ENCODE results near the gene CDK14.

The CDK14 gene

DNA sequence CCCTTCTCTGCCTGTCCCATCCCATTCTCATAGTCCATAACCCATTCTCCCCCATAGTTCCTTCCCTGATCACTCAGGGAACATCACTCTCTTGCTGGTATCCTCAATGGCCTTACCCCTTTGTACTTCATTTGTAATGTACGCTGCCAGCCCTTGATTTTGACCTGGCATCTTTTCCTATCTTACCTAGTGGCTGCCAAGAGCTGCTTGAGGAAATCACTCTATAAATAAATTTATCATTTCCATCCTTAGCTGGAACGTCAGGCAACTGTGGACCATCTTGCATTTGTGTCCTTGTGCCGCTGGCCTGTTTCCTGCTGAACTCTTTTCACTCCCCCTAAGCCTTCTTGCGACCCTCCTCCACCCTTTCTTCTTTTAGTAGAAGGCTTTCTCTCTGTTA, 14.0 kb downstream of the CDK14 start:
- no peaks in the 10 kb centered on the region for H3K9me3 ChIP-seq (ENCODE audit: control insufficient read depth, low read length)
- H3K4me3 ChIP-seq (ENCODE audit: insufficient read depth, low read depth, low read length, poor library complexity, severe bottlenecking), result no peak overlapping the region
- no peaks in the 10 kb centered on the region for H3K27me3 ChIP-seq (replicated peaks; ENCODE audit: control insufficient read depth, insufficient read depth, low read length, poor library complexity, severe bottlenecking)
- no peak for DNase-seq
- no peaks in the 10 kb centered on the region for H3K36me3 ChIP-seq (ENCODE audit: control insufficient read depth, insufficient read depth, low read length)
- H3K27ac ChIP-seq (ENCODE audit: insufficient read depth, low read length, poor library complexity, severe bottlenecking), result no peak overlapping the region
- H3K4me1 ChIP-seq (ENCODE audit: control insufficient read depth, insufficient read depth, low read length, poor library complexity, severe bottlenecking), result no peaks in the 10 kb centered on the region

DNA sequence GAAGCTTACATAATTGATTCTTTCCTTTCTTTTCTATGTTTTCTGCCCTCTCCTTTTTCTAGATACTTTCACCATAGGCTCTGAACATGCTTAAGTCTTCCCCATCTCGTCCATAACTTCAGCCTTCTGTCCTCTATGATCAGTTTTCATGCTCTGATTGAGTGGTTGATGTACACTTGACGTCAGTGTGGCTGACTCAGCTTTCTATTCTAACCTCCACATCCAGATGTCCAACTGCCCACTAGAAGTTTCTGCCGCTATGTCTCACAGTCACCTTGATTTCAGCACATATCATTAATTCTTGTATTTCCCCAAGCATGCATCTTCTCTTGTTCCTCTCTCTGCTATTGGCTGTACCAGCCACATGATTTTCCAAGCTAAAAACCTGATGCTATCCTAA, 15.0 kb downstream of the CDK14 start:
- Histone ChIP-seq H3K36me3 (ENCODE audit: control insufficient read depth, insufficient read depth, low read length) (no peaks in the 10 kb centered on the region), H3K9me3 (ENCODE audit: control insufficient read depth, low read length) (no peaks in the 10 kb centered on the region), H3K27ac (ENCODE audit: insufficient read depth, low read length, poor library complexity, severe bottlenecking) (no peak overlapping the region), H3K4me1 (ENCODE audit: control insufficient read depth, insufficient read depth, low read length, poor library complexity, severe bottlenecking) (no peaks in the 10 kb centered on the region), H3K4me3 (ENCODE audit: insufficient read depth, low read depth, low read length, poor library complexity, severe bottlenecking) (no peak overlapping the region), H3K27me3 (replicated peaks; ENCODE audit: control insufficient read depth, insufficient read depth, low read length, poor library complexity, severe bottlenecking) (no peaks in the 10 kb centered on the region)
- no peak for DNase-seq

DNA sequence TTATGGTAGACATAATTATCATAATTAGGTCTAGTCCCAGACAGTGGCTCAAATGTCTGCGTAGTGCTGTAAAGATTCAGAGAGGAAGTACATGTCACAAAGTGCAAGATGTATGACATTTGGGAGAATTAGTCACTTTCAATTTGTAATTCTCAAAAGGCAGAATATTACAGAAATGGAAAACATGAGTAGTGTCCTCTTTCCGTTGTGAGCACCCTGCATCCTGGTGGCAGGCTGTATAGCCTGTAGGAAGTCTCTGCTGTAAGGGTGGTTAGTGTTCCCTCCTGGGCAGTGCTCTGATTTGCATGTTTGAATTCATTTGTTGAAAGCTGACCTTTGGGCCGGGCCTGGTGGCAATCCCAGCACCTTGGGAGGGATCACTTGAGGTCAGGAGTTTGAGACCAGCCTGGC, 17.0 kb downstream of the CDK14 start:
- H3K4me3 ChIP-seq (ENCODE audit: insufficient read depth, low read depth, low read length, poor library complexity, severe bottlenecking), result no peak overlapping the region

DNA sequence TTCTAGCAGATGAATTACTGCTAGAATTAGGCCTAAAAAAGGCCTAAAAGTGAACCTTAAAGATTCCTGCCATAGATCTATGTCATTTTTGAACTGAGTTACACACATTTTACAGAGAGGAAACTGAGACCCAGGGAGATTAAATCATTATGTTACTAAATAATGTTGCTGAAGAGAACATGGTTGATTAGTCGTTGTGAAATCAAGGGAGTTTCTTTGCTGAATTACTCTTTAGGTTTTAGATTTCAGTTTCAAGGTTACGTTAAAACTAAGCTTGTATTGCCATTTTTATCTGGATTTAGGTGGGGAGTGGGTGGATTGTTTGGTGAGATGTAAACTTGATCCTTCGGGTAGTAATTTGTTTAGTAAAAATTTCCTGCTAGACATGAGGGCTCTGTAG, 21.3 kb downstream of the CDK14 start:
- Histone ChIP-seq H3K27ac (ENCODE audit: insufficient read depth, low read length, poor library complexity, severe bottlenecking) (no peak overlapping the region), H3K36me3 (ENCODE audit: control insufficient read depth, insufficient read depth, low read length) (no peaks in the 10 kb centered on the region), H3K9me3 (ENCODE audit: control insufficient read depth, low read length) (no peaks in the 10 kb centered on the region), H3K4me1 (ENCODE audit: control insufficient read depth, insufficient read depth, low read length, poor library complexity, severe bottlenecking) (no peaks in the 10 kb centered on the region), H3K4me3 (ENCODE audit: insufficient read depth, low read depth, low read length, poor library complexity, severe bottlenecking) (no peak overlapping the region), H3K27me3 (replicated peaks; ENCODE audit: control insufficient read depth, insufficient read depth, low read length, poor library complexity, severe bottlenecking) (no peaks in the 10 kb centered on the region)
- DNase-seq, result no peak

More for the DNA sequence above, 17.0 kb downstream of the CDK14 start:
- H3K9me3 ChIP-seq (ENCODE audit: control insufficient read depth, low read length), result no peaks in the 10 kb centered on the region
- no peaks in the 10 kb centered on the region for H3K27me3 ChIP-seq (replicated peaks; ENCODE audit: control insufficient read depth, insufficient read depth, low read length, poor library complexity, severe bottlenecking)
- no peaks in the 10 kb centered on the region for H3K4me1 ChIP-seq (ENCODE audit: control insufficient read depth, insufficient read depth, low read length, poor library complexity, severe bottlenecking)
- no peaks in the 10 kb centered on the region for H3K36me3 ChIP-seq (ENCODE audit: control insufficient read depth, insufficient read depth, low read length)
- no peak for DNase-seq
- H3K27ac ChIP-seq (ENCODE audit: insufficient read depth, low read length, poor library complexity, severe bottlenecking), result no peak overlapping the region

DNA sequence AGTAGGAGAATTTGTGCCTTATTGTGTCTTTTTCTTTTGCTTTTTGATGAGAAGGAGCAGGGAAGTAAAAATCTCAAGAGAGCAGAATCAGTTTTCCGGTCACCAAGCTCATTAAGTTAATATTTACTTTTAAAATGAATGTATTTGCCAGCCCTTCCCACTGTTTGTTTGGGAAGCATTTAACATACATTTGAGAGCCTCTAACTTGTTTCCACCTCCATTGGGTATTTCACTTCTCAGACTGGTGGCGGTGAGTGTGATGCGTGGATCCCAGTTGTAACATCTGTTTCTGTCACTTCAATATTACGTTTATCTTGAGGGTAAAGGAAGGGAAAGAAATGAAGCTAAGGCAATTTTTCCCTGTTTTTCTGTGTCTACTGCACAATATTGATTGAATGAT, 22.8 kb downstream of the CDK14 start:
- Histone ChIP-seq H3K9me3 (ENCODE audit: control insufficient read depth, low read length) (no peaks in the 10 kb centered on the region), H3K27me3 (replicated peaks; ENCODE audit: control insufficient read depth, insufficient read depth, low read length, poor library complexity, severe bottlenecking) (no peaks in the 10 kb centered on the region), H3K36me3 (ENCODE audit: control insufficient read depth, insufficient read depth, low read length) (no peaks in the 10 kb centered on the region), H3K4me1 (ENCODE audit: control insufficient read depth, insufficient read depth, low read length, poor library complexity, severe bottlenecking) (no peaks in the 10 kb centered on the region), H3K27ac (ENCODE audit: insufficient read depth, low read length, poor library complexity, severe bottlenecking) (no peak overlapping the region), H3K4me3 (ENCODE audit: insufficient read depth, low read depth, low read length, poor library complexity, severe bottlenecking) (no peak overlapping the region)
- no peak for DNase-seq

DNA sequence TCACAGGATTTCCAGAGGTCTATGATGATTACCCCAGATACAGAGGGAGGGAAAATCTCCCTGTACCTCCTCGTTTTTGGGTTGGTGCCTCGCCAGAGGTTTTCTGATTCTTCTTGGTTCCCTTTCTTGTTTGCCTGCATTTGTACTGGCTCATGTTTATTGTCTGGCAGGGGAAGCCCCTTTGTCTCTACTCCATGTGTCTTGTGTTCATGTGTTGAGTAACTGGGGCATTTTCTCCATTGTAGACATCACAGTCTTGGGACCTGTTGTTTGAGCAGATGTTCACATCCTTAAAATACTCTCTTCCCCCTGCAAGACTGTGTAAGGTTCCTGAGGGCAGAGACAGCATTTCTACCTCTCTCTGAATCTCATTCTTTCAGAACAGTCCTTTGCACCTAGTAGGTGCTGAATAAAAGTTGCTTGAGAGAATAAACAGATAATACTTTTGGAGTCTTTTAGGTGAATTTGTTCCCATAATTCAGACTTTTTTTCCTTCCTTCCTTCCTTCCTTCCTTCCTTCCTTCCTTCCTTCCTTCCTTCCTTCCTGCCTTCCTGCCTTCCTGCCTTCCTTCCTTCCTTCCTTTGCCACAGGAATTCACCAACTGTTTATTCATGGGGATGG, 25.1 kb downstream of the CDK14 start:
- H3K4me3 ChIP-seq (ENCODE audit: insufficient read depth, low read depth, low read length, poor library complexity, severe bottlenecking), result no peak overlapping the region
- H3K36me3 ChIP-seq (ENCODE audit: control insufficient read depth, insufficient read depth, low read length), result no peaks in the 10 kb centered on the region
- no peak overlapping the region for H3K27ac ChIP-seq (ENCODE audit: insufficient read depth, low read length, poor library complexity, severe bottlenecking)
- no peaks in the 10 kb centered on the region for H3K4me1 ChIP-seq (ENCODE audit: control insufficient read depth, insufficient read depth, low read length, poor library complexity, severe bottlenecking)
- H3K9me3 ChIP-seq (ENCODE audit: control insufficient read depth, low read length), result no peaks in the 10 kb centered on the region
- no peak for DNase-seq
- H3K27me3 ChIP-seq (replicated peaks; ENCODE audit: control insufficient read depth, insufficient read depth, low read length, poor library complexity, severe bottlenecking), result no peaks in the 10 kb centered on the region

DNA sequence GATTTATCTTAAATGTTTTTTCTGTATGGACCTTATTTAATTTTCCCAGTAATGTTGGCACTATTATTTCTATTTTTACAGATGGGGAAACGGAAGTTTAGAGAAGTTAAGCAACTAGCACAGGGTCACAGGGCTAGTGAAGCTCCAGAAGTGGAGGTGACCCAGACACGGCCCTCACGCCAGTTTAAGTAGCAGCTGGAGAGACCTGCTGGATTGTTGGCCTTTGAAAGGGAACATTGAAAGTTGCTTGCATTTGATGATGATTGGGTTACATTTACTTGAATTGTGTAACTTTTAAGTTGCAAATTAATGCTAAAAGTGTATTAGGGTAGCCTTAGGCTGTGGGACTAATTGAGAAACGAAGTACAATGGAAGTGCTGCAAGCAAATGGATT, 25.6 kb downstream of the CDK14 start:
- DNase-seq, result no peak
- Histone ChIP-seq H3K27me3 (replicated peaks; ENCODE audit: control insufficient read depth, insufficient read depth, low read length, poor library complexity, severe bottlenecking) (no peaks in the 10 kb centered on the region), H3K36me3 (ENCODE audit: control insufficient read depth, insufficient read depth, low read length) (no peaks in the 10 kb centered on the region), H3K27ac (ENCODE audit: insufficient read depth, low read length, poor library complexity, severe bottlenecking) (no peak overlapping the region), H3K4me1 (ENCODE audit: control insufficient read depth, insufficient read depth, low read length, poor library complexity, severe bottlenecking) (no peaks in the 10 kb centered on the region), H3K4me3 (ENCODE audit: insufficient read depth, low read depth, low read length, poor library complexity, severe bottlenecking) (no peak overlapping the region), H3K9me3 (ENCODE audit: control insufficient read depth, low read length) (no peaks in the 10 kb centered on the region)

DNA sequence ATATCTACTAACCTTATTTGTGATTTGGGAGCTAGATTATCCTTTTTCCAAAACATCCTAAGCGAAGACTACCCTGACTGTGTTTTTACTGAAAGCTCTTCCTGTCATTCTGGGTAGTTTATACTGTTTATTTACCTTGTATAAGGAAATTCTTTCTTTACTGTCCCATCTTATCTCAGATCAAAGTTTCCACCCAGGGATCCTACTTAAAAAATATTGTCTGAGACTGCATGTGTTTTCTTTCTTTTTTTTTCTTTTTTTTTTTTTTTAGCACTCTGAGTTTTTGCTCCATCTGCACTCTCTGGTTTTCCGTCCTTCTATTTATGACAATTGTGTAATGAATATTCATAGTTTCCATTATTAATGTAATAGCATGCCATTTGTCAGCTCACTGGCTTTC, 26.5 kb downstream of the CDK14 start:
- DNase-seq, result no peak
- Histone ChIP-seq H3K36me3 (ENCODE audit: control insufficient read depth, insufficient read depth, low read length) (no peaks in the 10 kb centered on the region), H3K9me3 (ENCODE audit: control insufficient read depth, low read length) (no peaks in the 10 kb centered on the region), H3K4me3 (ENCODE audit: insufficient read depth, low read depth, low read length, poor library complexity, severe bottlenecking) (no peak overlapping the region), H3K4me1 (ENCODE audit: control insufficient read depth, insufficient read depth, low read length, poor library complexity, severe bottlenecking) (no peaks in the 10 kb centered on the region), H3K27ac (ENCODE audit: insufficient read depth, low read length, poor library complexity, severe bottlenecking) (no peak overlapping the region), H3K27me3 (replicated peaks; ENCODE audit: control insufficient read depth, insufficient read depth, low read length, poor library complexity, severe bottlenecking) (no peaks in the 10 kb centered on the region)

DNA sequence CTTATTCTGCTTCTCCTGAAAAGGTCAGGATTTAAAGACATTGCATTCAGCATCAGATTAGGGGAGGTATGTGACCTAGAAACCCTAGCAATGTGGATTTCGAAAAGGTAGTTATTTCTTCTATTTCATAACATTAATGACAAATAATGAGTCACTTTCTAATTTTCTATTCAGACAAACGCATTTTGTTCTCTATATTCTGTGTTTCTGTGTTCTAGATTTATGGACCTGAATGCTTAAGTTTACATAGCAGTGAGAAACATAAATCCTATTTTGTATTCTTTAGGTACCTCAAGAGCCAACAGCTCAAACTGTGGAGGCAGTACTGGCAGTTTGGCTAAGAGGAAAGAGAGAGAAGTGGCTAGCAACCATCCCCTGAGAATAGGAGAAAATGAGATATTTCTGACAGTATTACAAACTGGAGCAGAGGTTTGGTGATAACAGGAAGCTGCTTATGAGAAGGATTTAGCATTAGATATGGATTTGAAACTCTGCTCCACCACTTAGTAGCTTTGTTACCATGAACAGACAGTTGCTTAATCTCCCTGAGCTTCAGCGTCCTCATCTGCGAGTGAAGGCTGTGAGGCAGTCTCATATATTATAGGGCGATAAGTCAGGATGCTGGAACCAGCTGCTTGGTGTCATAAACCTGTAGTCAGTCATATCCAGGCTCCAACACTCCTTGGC, 28.2 kb downstream of the CDK14 start:
- Histone ChIP-seq H3K4me3 (ENCODE audit: insufficient read depth, low read depth, low read length, poor library complexity, severe bottlenecking) (no peak overlapping the region), H3K9me3 (ENCODE audit: control insufficient read depth, low read length) (no peaks in the 10 kb centered on the region), H3K27ac (ENCODE audit: insufficient read depth, low read length, poor library complexity, severe bottlenecking) (no peak overlapping the region), H3K27me3 (replicated peaks; ENCODE audit: control insufficient read depth, insufficient read depth, low read length, poor library complexity, severe bottlenecking) (no peaks in the 10 kb centered on the region), H3K4me1 (ENCODE audit: control insufficient read depth, insufficient read depth, low read length, poor library complexity, severe bottlenecking) (no peaks in the 10 kb centered on the region), H3K36me3 (ENCODE audit: control insufficient read depth, insufficient read depth, low read length) (no peaks in the 10 kb centered on the region)
- no peak for DNase-seq

DNA sequence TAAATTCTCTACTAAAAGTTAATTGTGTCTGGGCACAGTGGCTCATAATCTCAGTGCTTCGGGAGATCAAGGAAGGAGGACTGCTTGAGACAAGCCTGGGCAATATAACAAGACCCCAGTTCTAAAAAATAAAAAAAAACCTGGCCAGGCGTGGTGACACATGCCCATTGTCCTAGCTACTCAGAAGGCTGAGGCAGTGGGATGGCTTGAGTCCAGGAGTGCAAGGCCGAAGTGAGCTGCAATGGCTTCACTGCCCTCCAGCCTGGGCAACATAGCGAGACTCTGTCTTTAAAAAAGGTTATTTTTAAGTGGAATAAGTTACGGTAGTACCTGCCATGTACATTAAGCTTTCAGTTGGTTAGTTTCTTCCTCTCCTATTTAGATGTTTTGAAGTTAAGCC, 28.9 kb downstream of the CDK14 start:
- DNase-seq, result no peak
- Histone ChIP-seq H3K9me3 (ENCODE audit: control insufficient read depth, low read length) (no peaks in the 10 kb centered on the region), H3K27ac (ENCODE audit: insufficient read depth, low read length, poor library complexity, severe bottlenecking) (no peak overlapping the region), H3K36me3 (ENCODE audit: control insufficient read depth, insufficient read depth, low read length) (no peaks in the 10 kb centered on the region), H3K4me1 (ENCODE audit: control insufficient read depth, insufficient read depth, low read length, poor library complexity, severe bottlenecking) (no peaks in the 10 kb centered on the region), H3K4me3 (ENCODE audit: insufficient read depth, low read depth, low read length, poor library complexity, severe bottlenecking) (no peak overlapping the region), H3K27me3 (replicated peaks; ENCODE audit: control insufficient read depth, insufficient read depth, low read length, poor library complexity, severe bottlenecking) (no peaks in the 10 kb centered on the region)
